Activated gamma-delta T cell treated with anti-CD3 and anti-CD28 coated beads, Interleukin-2, amount 50 U/mL, for 16 hours (primary cell): ENCODE results near the gene TBXA2R.
"Not testable (repeated sequence)": the region's sequence is repeated elsewhere in the genome, so short reads cannot be mapped to it uniquely, and the experiment has no call there.

Experiments used
- DNase-seq: peaks from one replicate; pipeline ENCODE4 v3.0.0-alpha.2; 2020; ENCODE audit warnings: low read depth

The TBXA2R gene

GRCh38 chr19:3606690-3607289, at the start of gene TBXA2R:
Gene TBXA2R (minus strand): TSS chr19:3606875. CDS start chr19:3600634, 6,241 bp downstream.
- DNase-seq, result peak; percentile 39

- no peak for DNase-seq
Measured at GRCh38 chr19:3656073-3656746, 49.5 kb upstream of the TBXA2R start.

- DNase-seq, result no peak
Measured at GRCh38 chr19:3655402-3656072, 48.9 kb upstream of the TBXA2R start.

- DNase-seq, result no peak
Measured at GRCh38 chr19:3653865-3654513, 47.3 kb upstream of the TBXA2R start.

- no peak for DNase-seq
Measured at GRCh38 chr19:3653081-3653795, 46.6 kb upstream of the TBXA2R start.

GRCh38 chr19:3652422-3652821, 45.7 kb upstream of the TBXA2R start:
- no peak for DNase-seq

GRCh38 chr19:3651684-3652083, 45.0 kb upstream of the TBXA2R start:
- DNase-seq, result no peak

- no peak for DNase-seq
Measured at GRCh38 chr19:3649888-3650287, 43.2 kb upstream of the TBXA2R start.

- DNase-seq, result no peak
Measured at GRCh38 chr19:3648037-3648905, 41.6 kb upstream of the TBXA2R start.

GRCh38 chr19:3647102-3647501, 40.4 kb upstream of the TBXA2R start:
- not testable (repeated sequence) for DNase-seq

- DNase-seq, result no peak
Measured at GRCh38 chr19:3646336-3647092, 39.8 kb upstream of the TBXA2R start.

- no peak for DNase-seq
Measured at GRCh38 chr19:3645726-3646125, 39.1 kb upstream of the TBXA2R start.

- DNase-seq, result no peak
Measured at GRCh38 chr19:3645067-3645396, 38.4 kb upstream of the TBXA2R start.

GRCh38 chr19:3644351-3645066, 37.8 kb upstream of the TBXA2R start:
- no peak for DNase-seq

GRCh38 chr19:3643674-3644313, 37.1 kb upstream of the TBXA2R start:
- no peak for DNase-seq

- no peak for DNase-seq
Measured at GRCh38 chr19:3642987-3643673, 36.5 kb upstream of the TBXA2R start.

GRCh38 chr19:3642296-3642695, 35.6 kb upstream of the TBXA2R start:
- no peak for DNase-seq

GRCh38 chr19:3641515-3642269, 35.0 kb upstream of the TBXA2R start:
- DNase-seq, result no peak
